ENCODE results near the gene NR6A1.

The NR6A1 gene

DNA sequence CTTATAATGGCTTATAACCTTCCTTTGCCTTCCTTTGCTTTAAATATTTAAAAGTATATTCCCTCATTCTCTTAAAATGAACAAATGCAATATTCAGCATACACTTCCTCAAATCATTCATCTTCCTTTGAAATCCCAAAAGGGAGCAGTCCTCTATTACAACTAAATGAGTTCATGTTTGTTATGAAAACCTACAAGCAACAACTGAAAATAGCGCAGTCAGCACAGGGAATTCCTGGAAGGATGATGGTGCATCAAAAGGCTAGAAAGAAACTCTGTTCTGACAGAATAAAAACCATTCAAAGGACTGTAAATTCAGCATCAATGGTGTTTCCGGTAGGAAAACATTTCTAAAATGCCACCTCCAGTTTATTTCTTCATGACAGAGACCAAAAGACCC is 3.3 kb downstream of the NR6A1 start:
- TF ChIP-seq CTCF (IDR thresholded peaks at IDR 0.05) = no peak
- no peaks in the 10 kb centered on the region for H3K79me2 ChIP-seq
- H2AFZ ChIP-seq = no peak overlapping the region
- no peak overlapping the region for H3K9ac ChIP-seq
- H3K4me3 ChIP-seq (ENCODE audit: low read depth, low read length) = no peak overlapping the region
- H3K27ac ChIP-seq = no peak overlapping the region
- H3K4me1 ChIP-seq = no peaks in the 10 kb centered on the region
- H3K9me3 ChIP-seq (ENCODE audit: control insufficient read depth, low read length) = no peaks in the 10 kb centered on the region
- H3K4me2 ChIP-seq (ENCODE audit: low read length) = no peak overlapping the region
- no peaks in the 10 kb centered on the region for H3K36me3 ChIP-seq (ENCODE audit: control insufficient read depth, insufficient read depth, low read length)
- H3K27me3 ChIP-seq (ENCODE audit: control insufficient read depth, insufficient read depth, low read length) = no peaks in the 10 kb centered on the region

DNA sequence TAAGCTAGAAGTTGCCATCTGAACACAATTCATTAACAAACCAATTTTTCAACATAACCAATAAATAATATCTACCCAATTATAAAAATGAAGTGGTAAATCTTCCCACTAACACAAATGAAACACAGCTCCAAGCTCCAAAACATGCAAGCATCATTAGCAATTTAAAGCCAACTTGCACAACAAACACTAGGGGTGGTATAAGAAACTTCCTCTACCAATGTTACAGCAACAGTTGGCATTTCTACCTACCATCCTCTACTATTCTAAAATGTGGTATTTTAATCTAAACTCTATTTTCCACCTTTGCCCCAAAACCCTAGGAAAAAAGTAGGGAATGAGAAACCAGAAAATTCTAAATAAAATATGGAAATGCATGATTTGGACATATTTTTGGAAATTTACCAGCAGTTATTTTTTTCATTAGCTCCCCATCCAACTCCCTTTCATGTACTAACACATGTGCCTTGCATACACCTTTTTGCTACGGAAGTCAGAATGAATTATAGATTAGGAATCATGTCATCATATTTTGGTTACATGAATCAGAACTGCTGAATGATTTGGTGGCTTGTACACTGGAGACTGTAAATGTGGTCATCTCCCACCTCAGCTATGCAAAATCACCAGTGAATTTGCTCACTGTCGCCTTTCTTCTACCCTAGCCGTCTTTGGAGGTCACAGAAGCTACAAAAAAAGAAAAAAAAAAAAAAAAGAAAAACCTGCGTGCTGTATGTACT is 4.1 kb downstream of the NR6A1 start:
- no peak overlapping the region for H2AFZ ChIP-seq
- no peaks in the 10 kb centered on the region for H3K4me1 ChIP-seq
- no peaks in the 10 kb centered on the region for H3K79me2 ChIP-seq
- no peaks in the 10 kb centered on the region for H3K36me3 ChIP-seq (ENCODE audit: control insufficient read depth, insufficient read depth, low read length)
- H3K4me2 ChIP-seq (ENCODE audit: low read length) = no peak overlapping the region
- H3K27ac ChIP-seq = no peak overlapping the region
- no peak for TF ChIP-seq CTCF (IDR thresholded peaks at IDR 0.05)
- no peak overlapping the region for H3K4me3 ChIP-seq (ENCODE audit: low read depth, low read length)
- no peak overlapping the region for H3K9ac ChIP-seq
- H3K9me3 ChIP-seq (ENCODE audit: control insufficient read depth, low read length) = no peaks in the 10 kb centered on the region
- no peaks in the 10 kb centered on the region for H3K27me3 ChIP-seq (ENCODE audit: control insufficient read depth, insufficient read depth, low read length)

DNA sequence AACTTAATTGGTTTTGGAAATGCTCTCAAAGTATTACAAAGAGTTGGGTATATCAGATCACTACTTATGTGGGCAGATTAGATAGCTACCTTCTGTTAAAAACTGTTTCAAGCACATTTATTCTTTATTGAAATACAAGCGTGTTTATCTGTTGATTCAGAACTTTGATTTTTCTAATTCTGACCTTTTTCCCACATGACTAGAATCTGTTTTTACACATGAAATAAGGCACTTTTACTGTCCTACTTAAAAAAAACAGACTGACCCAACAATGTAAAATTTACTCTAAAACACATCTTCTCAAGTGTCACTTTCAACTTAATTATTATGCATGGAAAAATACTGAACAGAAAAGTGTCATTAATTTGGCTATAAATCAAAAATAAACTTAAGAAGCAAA is 4.8 kb downstream of the NR6A1 start:
- Histone ChIP-seq H3K9me3 (ENCODE audit: control insufficient read depth, low read length) (no peaks in the 10 kb centered on the region), H3K27me3 (ENCODE audit: control insufficient read depth, insufficient read depth, low read length) (no peaks in the 10 kb centered on the region), H2AFZ (no peak overlapping the region), H3K4me3 (ENCODE audit: low read depth, low read length) (no peak overlapping the region), H3K4me1 (no peaks in the 10 kb centered on the region), H3K36me3 (ENCODE audit: control insufficient read depth, insufficient read depth, low read length) (no peaks in the 10 kb centered on the region), H3K79me2 (no peaks in the 10 kb centered on the region), H3K27ac (no peak overlapping the region), H3K4me2 (ENCODE audit: low read length) (no peak overlapping the region), H3K9ac (no peak overlapping the region)
- no peak for TF ChIP-seq CTCF (IDR thresholded peaks at IDR 0.05)

DNA sequence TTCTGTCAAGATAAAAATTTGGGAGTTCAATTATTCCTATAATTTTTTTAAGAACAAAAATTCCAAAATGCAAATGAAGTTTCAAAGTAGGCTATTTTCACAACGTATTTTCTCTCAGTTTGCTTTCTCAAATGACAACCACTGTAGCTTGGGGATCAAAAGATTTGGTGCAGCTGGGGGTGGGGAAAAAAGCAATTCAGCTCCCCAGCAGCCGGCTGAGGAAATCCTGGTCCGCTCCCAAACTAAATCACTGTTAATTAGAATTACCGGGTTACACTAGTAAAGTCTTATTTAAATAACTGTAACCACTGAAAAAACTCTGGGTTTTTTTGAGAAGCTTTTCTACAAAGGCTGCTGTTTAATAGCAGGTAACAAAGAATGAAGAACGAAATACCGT is 5.7 kb downstream of the NR6A1 start:
- no peaks in the 10 kb centered on the region for H3K79me2 ChIP-seq
- no peaks in the 10 kb centered on the region for H3K36me3 ChIP-seq (ENCODE audit: control insufficient read depth, insufficient read depth, low read length)
- TF ChIP-seq CTCF (IDR thresholded peaks at IDR 0.05) = no peak
- H3K9ac ChIP-seq = no peak overlapping the region
- H3K27ac ChIP-seq = no peak overlapping the region
- no peaks in the 10 kb centered on the region for H3K27me3 ChIP-seq (ENCODE audit: control insufficient read depth, insufficient read depth, low read length)
- H3K4me3 ChIP-seq (ENCODE audit: low read depth, low read length) = no peak overlapping the region
- no peaks in the 10 kb centered on the region for H3K4me1 ChIP-seq
- no peaks in the 10 kb centered on the region for H3K9me3 ChIP-seq (ENCODE audit: control insufficient read depth, low read length)
- no peak overlapping the region for H3K4me2 ChIP-seq (ENCODE audit: low read length)
- H2AFZ ChIP-seq = no peak overlapping the region

DNA sequence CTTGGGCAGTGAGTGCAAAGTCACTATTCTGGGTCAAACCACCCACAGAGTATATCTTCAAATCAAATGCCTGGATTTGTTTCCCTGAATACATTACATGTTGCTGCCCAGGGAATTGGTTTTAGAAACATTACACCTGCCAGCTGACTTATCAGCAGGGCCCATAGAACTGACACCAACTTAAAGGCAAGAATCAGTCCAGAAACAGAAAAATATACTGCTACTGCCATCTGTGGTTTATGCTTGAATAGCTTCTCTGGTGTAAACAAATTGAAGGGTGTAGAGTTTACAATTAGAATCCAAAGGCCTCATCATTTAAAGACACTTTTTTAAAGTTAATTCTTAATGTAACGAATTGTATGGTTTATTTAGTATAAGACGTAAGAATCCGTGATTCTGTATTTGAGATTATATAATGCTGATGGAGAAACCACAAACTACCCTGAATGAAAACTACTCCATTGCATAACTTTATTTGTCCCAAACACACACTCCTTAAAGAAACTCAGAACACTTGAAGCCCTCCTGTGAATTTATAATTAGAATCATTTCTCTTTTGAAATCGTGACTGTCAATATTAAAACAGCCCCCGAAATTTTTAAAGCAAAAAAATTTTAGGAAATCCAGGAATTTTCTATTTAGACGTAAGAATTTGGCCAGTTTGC is 6.2 kb downstream of the NR6A1 start:
- TF ChIP-seq CTCF (IDR thresholded peaks at IDR 0.05) = no peak
- Histone ChIP-seq H3K4me3 (ENCODE audit: low read depth, low read length) (no peak overlapping the region), H3K79me2 (no peaks in the 10 kb centered on the region), H2AFZ (no peak overlapping the region), H3K27ac (no peak overlapping the region), H3K9me3 (ENCODE audit: control insufficient read depth, low read length) (no peaks in the 10 kb centered on the region), H3K9ac (no peak overlapping the region), H3K4me1 (no peaks in the 10 kb centered on the region), H3K4me2 (ENCODE audit: low read length) (no peak overlapping the region), H3K36me3 (ENCODE audit: control insufficient read depth, insufficient read depth, low read length) (no peaks in the 10 kb centered on the region), H3K27me3 (ENCODE audit: control insufficient read depth, insufficient read depth, low read length) (no peaks in the 10 kb centered on the region)

All from parathyroid adenoma (tissue), 2 donors.